Measurements from ENCODE around the gene MC2R. TPM values are rescaled to one million over a fixed set of nuclear protein-coding genes. Genes with fewer than 3 reads are reported as not detected.

Gene MC2R
- total and polyA plus RNA-seq, 2 of the 8 experiments (the other 6 are each of a cell fraction or from before 2014, with no cell fraction given), result not detected

DNA sequence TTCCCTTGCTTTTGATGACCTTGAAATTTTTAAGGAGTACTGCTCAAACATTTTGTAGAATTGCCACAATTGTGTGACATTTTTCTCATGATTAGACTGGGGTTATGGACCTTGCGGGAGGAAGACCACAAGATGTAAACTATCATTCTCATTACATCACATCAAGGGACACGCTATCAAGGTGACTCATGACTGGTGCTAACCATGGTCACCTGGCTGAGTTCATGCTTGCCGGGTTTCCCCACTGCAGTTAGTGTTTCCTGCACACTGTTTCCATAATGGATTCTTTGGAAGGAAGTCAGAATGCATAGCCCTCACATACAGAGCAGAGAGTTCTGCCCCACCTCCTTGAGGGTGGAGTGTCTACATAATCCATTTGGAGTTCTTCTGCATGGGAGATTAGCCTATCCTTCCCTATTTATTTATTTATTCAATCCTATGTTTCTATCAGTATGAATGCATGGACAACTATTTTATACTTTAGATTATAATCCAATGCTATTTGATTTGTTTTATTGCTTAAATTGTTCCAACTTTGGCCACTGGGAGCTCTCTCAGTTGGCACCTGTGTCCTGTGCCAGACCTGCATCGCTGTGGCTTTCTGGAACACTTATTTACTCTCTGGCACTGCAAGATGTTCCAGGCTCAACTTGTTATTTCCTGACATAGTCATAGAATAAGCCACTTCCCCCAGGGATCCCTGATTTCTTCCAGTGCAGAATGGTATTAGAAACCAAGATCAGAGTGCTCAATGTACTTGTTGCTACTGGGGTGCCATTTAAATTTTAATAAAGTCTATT is 6.0 kb downstream of the MC2R start:
- H3K9ac ChIP-seq (replicated peaks in 1 of 4; ENCODE audit: extremely low read depth in 1 of 4, low read depth in 3 of 4, low read length in 3 of 4), result no peak overlapping the region
- no peaks in the 10 kb centered on the region for H3K4me1 ChIP-seq (replicated peaks in 1 of 4; ENCODE audit: control insufficient read depth in 3 of 4, insufficient read depth in 4 of 4, low read length in 3 of 4)
- H2BK12ac ChIP-seq (ENCODE audit: low read depth, low read length), result no peak overlapping the region
- H3K27me3 ChIP-seq (replicated peaks in 1 of 4; ENCODE audit: control insufficient read depth in 3 of 4, extremely low read depth in 1 of 4, insufficient read depth in 3 of 4, low read length in 3 of 4), result no peaks in the 10 kb centered on the region
- no peaks in the 10 kb centered on the region for H3K79me2 ChIP-seq (ENCODE audit: control insufficient read depth in 1 of 2, insufficient read depth in 2 of 2, low read length in 2 of 2)
- POLR2A ChIA-PET (ENCODE audit: partially characterized antibody), result no interaction called here
- no peak for DNase-seq (ENCODE audit: low read depth in 1 of 2, low spot score in 2 of 2)
- no peak overlapping the region for H2BK120ac ChIP-seq (replicated peaks; ENCODE audit: low read depth, low read length)
- TF ChIP-seq EZH2 (IDR thresholded peaks at IDR 0.05; ENCODE audit: low read depth, low read length, severe bottlenecking) (no peak), NRF1 (IDR thresholded peaks at IDR 0.05; ENCODE audit: low read depth, low read length) (no peak), RAD21 (IDR thresholded peaks at IDR 0.05 in 1 of 2, conservative IDR thresholded peaks at IDR 0.05 in 1 of 2; ENCODE audit: low read depth in 2 of 2, low read length in 2 of 2) (peak in 1 of 2 experiments; percentile 16; a peak in 1 of 4 replicates), MAFK (IDR thresholded peaks at IDR 0.05; ENCODE audit: low read depth, low read length) (no peak), POLR2A (IDR thresholded peaks at IDR 0.05; ENCODE audit: control extremely low read depth in 1 of 2, low read depth in 2 of 2, low read length in 2 of 2) (no peak), JUN (IDR thresholded peaks at IDR 0.05; ENCODE audit: low read depth, low read length) (no peak)
- TF ChIP-seq, protein P1, sequence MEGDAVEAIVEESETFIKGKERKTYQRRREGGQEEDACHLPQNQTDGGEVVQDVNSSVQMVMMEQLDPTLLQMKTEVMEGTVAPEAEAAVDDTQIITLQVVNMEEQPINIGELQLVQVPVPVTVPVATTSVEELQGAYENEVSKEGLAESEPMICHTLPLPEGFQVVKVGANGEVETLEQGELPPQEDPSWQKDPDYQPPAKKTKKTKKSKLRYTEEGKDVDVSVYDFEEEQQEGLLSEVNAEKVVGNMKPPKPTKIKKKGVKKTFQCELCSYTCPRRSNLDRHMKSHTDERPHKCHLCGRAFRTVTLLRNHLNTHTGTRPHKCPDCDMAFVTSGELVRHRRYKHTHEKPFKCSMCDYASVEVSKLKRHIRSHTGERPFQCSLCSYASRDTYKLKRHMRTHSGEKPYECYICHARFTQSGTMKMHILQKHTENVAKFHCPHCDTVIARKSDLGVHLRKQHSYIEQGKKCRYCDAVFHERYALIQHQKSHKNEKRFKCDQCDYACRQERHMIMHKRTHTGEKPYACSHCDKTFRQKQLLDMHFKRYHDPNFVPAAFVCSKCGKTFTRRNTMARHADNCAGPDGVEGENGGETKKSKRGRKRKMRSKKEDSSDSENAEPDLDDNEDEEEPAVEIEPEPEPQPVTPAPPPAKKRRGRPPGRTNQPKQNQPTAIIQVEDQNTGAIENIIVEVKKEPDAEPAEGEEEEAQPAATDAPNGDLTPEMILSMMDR (IDR thresholded peaks at IDR 0.05; ENCODE audit: control extremely low read depth in 1 of 3, insufficient read depth in 1 of 3, low read depth in 1 of 3, low read length in 3 of 3), result peak in 1 of 3 experiments; percentile 4; a peak in 1 of 4 replicates
- H2AFZ ChIP-seq (ENCODE audit: low read length), result no peak overlapping the region
- CTCF ChIA-PET (ENCODE audit: partially characterized antibody), result interaction anchor here (0.8 to 2.3 kb wide), 3 partner anchors 15 to 177 kb away, joined by 3 to 7 read pairs (median 4); no protein-coding TSS in a partner anchor
- no peak overlapping the region for H3K23ac ChIP-seq (ENCODE audit: insufficient read length)
- H3K4me3 ChIP-seq (ENCODE audit: extremely low read depth in 1 of 4, insufficient read depth in 2 of 4, low read depth in 3 of 4, low read length in 4 of 4), result no peak overlapping the region
- H3K56ac ChIP-seq (replicated peaks; ENCODE audit: insufficient read length, low read depth, low read length), result no peak overlapping the region
- H2BK5ac ChIP-seq (ENCODE audit: low read depth, low read length), result no peak overlapping the region
- no peak overlapping the region for H4K91ac ChIP-seq (replicated peaks; ENCODE audit: insufficient read length, low read length)
- H3K79me1 ChIP-seq (ENCODE audit: low read depth, low read length), result no peaks in the 10 kb centered on the region
- H3K4me2 ChIP-seq (ENCODE audit: insufficient read depth in 1 of 2, low read depth in 2 of 2, low read length in 2 of 2), result no peak overlapping the region
- no peaks in the 10 kb centered on the region for H3K23me2 ChIP-seq (ENCODE audit: low read depth, low read length)
- H2BK20ac ChIP-seq (ENCODE audit: low read length), result no peak overlapping the region
- H3K9me3 ChIP-seq (ENCODE audit: insufficient read depth in 2 of 2, low read depth in 1 of 2, low read length in 1 of 2), result no peaks in the 10 kb centered on the region
- 94% methylated on average over 4 of the region's 4 CpGs; no CpG with 5 or more reads in 1 of the 2 experiments for WGBS, 2 experiments (ENCODE audit: extremely low coverage in 1 of 2, insufficient coverage in 1 of 2, insufficient read length in 1 of 2, insufficient replicate concordance in 2 of 2, low coverage in 1 of 2, low lambda C conversion rate in 2 of 2, missing lambda C conversion rate in 1 of 2)
- H4K5ac ChIP-seq (ENCODE audit: insufficient read length, low read depth, low read length), result no peak overlapping the region
- H3K27ac ChIP-seq (ENCODE audit: low read depth, low read length), result no peak overlapping the region
- no peak overlapping the region for H2AK5ac ChIP-seq (ENCODE audit: low read depth, low read length)
- H4K8ac ChIP-seq (ENCODE audit: extremely low read depth, insufficient read depth, low read length), result no peak overlapping the region
- no peak overlapping the region for H2BK15ac ChIP-seq (ENCODE audit: low read length)
- H3K4ac ChIP-seq (replicated peaks; ENCODE audit: insufficient read length, low read depth, low read length), result no peak overlapping the region
- no peak for FAIRE-seq
- no peaks in the 10 kb centered on the region for H3K36me3 ChIP-seq (ENCODE audit: control insufficient read depth in 2 of 4, insufficient read depth in 4 of 4, low read length in 3 of 4)
- no peak overlapping the region for H3K18ac ChIP-seq (ENCODE audit: extremely low read depth, low read length)
- no peak overlapping the region for H3K14ac ChIP-seq (ENCODE audit: insufficient read length)
- no peaks in the 10 kb centered on the region for H4K20me1 ChIP-seq (replicated peaks in 1 of 2; ENCODE audit: control insufficient read depth in 1 of 2, insufficient read depth in 2 of 2, low read length in 2 of 2)
